CD4-positive, alpha-beta T cell treated with Interleukin-10 for 1 hour (primary cell): Measurements from ENCODE around the gene BCAP31.
"Not testable (repeated sequence)": the region's sequence is repeated elsewhere in the genome, so short reads cannot be mapped to it uniquely, and the experiment has no call there.

Experiments used
- DNase-seq: peaks from one replicate; pipeline ENCODE4 v3.0.0-alpha.2; 2020

Gene BCAP31

DNA sequence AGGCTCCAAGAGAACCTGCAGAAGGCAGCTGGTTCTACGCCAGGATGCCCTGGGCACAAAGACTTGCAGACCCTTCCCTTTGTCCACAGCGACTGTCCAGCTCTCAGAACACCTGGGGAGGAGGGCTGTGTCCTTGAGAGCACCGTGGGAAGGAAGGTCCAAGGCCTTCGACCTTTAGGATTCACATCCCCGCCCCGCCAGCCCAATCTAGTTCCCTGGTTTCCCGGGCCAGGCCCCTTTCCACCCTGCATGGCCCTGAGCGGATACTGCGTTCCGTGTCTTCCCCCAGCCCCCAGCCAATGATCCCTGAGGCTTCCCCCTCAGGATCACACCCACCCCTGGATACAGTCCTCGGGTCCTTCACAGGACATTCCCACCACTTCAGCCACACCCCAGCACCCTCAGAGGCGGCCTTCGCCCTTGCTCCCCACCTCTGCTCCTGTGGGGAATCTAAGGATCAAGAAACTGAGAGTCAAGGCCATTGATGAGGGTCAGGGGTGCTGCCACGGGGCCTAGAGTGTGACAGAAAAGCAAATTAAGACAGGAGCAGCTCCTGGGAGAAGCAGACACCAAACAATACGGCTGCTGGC, 9.6 kb upstream of the BCAP31 start:
- DNase-seq: no peak

DNA sequence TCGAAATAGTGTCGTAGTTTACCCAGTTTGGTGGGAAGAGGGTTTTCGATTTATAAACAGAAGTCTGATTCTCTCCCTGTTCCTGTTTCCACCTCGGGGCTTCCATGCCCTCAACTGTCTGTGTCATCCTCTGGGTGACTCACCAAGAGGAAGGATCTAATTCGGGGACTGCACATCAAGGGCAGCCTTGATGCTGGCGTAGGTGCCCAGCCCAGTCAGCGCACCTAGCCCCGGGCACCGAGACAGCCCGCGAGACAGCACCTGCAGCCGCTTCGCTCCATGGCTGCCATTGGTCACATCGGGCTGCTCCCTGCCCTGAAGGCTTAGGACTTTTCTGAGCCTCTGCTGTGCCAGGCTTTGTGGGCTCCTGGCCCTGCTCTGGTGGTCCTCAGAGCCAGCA, 8.2 kb upstream of the BCAP31 start:
- DNase-seq: no peak

DNA sequence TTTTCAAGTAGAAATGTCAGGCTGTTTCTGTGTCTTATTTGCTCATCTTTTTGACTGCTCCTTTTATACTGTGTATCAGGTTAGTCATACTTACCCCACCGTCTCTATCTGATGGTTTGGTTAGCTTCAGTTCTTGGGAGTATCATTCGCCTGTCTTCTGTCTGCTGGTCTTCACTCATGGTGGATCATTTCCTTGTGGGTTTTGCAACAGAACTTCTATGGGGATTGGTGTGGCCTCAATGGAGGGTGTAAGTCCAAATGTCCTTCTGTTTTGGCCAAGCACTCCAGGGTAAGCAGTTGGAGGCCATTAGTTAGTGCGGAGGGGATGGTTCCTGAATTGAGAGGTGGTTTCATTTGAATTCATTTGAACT, 7.6 kb upstream of the BCAP31 start:
- no peak for DNase-seq

DNA sequence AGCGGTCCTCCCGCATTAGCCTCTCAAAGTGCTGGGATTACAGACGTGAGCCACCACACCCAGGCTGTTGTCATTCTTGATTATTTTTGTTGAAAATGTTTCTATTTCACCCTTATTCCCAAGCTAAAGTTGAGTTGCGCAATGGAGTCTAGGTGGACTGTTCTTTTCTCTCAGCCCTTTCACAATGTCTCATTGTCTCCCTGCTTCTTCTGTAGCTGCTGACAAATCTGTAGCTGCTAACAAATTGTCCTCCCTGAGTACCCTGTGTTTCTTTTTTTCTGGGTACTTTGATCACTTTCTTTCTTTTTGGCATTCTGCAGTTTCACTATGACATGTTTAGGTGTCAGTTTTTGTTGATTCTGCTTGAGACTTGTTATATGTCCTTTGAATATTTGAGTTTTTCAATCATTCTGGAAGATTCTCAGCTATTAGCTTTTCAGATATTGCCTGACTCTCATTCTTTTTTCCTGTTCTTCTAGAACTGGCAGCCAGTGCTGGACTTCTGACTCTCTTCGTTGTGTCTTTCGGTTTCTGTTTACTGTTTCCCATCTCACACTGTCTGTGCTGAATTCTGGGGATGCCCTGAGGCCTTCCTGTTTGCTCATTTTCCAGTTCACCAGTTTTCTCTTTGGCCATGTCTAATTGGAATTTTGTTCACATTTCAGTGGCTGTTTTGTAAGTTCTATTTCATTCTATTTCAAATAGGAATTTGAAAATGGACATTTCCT, 7.1 kb upstream of the BCAP31 start:
- DNase-seq: no peak

DNA sequence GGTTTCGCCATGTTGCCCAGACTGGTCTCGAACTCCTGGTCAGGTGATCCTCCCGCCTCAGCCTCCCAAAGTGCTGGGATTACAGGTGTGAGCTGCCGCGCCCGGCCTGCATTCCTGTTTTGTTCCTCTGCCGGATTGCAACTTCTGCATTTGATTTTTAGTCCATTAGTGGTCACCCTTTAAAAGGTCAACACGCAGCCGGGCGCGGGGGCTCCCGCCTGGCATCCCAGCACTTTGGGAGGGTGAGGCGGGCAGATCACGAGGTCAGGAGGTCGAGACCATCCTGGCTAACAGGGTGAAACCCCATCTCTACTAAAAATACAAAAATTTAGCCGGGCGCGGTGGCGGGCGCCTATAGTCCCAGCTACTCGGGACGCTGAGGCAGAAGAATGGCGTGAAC, 5.9 kb upstream of the BCAP31 start:
- not testable (repeated sequence) for DNase-seq

DNA sequence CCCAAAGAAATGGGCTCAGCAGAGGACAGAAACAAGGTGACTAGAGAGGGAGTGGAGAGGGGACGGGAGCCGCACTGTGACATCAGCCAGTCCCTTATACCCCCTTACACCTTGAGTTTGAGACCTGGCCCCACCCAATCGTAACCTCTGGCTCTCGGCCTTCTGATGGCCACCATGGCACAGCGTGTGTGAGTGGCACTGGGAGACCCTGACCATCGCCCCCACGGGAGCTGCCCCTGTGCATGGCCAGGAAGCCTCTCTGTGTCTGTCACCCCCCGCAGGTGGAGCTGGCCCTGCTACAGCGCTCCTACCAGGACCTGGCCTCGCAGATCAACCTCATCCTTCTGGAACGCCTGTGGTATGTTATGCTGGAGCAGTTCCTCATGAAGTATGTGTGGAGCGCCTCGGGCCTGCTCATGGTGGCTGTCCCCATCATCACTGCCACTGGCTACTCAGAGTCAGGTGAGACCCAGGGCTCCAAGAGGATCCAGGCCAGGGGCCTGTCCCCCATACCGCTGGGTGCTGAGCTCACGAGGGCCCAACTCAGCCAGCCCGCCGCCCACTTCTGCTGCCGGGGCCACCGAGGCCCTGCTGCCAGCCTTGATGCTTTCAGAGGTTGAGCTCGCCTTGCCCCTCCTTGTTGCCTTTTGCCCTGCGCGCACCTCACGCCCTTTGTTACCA, 4.9 kb upstream of the BCAP31 start:
- DNase-seq: no peak

DNA sequence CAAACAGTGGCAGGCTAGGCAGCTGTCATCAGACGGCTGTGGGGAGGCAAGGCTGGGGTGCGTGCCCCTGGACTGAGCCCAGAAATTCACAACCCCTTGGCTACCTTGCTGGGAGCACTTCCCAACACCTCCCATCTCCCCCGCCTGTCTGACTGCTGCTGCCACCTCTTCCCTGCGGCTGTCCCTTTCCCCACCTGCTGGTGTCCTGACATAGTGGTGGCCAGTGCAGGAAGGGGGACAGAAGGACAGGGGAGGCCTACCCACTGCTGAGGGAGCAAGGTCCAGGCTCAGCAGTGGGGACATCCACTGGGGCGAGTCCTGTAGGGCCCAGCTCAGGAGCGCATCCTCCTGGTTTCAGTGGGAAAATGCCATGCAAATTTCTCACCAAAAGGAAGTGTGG, 3.9 kb upstream of the BCAP31 start:
- no peak for DNase-seq

DNA sequence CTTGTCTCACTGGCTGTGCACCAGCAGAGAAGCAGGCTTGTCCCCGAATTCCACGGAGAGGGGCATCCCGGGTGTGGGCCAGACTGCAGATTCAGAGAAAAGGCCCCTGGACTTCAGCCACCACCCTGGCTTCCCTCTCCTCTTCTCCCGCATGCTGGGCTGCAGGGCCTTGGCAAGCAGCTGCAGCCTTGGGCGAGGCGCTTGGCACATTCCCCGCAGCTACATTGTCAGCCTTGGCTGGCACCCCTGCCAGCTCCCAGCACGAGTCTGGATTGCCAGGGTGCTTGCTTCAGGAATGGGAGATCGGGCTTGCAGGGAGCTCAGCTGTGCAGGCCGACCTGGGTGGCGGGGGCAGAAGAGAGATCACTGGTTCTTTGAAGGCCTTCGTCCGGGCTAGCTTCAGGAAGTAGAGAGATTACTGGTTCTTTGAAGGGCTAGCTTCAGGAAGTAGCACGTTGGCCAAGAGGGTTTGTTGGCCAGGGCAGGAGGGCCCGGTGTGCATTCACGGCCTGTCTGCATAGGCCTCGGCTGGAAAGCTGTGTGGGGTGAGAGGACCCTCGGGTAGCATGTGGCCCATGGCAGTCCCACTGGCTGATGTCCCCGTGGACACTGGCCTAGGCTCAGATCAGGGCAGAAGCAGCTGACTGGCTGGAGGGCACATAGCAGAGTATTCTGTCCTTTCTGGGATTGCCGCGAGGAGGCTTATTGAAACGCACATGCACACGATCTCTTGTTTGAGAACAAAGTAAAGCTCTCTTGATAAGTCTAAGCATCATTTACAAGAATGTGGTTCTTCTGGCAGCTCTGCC, 3.1 kb upstream of the BCAP31 start:
- DNase-seq: no peak

DNA sequence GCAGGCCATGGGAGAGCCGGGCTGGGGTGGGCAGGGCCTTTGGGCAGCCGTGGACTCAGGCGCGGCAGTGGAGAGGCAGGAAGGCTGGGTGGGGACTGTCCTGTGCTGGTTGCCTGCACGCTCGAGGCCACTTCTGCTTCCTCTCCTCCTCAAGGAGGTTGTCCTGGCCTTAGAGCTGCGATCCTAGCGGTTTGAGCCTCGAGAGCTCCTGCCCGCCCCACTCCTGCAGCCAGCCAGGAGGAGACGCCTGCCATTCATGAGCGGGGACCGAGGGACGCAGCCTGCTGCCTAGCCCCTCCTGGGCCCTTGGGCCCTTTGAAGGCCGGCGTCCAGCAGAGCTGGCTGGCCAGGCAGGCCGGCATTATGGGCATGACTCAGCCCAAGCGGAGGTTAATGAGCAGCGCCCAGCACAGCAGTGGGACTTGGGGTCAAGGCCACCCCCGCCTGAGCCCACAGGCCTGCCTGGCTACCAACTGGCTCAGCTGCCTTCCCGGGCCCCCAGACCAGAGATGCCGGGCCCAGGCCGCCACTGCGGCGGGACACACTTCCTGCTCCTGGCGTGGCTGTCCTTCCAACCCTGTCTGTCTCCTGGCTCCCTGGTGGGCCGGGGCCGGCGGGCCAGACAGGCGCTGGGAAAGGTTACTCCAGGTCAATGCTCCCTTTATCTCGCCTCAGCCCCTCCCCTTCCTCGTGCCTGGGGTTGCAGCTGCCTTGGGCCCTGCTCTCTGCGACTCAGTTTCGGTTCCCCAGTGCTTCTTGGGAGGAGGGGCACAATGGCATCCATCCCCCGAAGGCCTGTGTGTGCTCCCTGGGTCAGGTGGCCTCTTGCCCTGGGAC, 2.3 kb upstream of the BCAP31 start:
- DNase-seq: peak; percentile 59

DNA sequence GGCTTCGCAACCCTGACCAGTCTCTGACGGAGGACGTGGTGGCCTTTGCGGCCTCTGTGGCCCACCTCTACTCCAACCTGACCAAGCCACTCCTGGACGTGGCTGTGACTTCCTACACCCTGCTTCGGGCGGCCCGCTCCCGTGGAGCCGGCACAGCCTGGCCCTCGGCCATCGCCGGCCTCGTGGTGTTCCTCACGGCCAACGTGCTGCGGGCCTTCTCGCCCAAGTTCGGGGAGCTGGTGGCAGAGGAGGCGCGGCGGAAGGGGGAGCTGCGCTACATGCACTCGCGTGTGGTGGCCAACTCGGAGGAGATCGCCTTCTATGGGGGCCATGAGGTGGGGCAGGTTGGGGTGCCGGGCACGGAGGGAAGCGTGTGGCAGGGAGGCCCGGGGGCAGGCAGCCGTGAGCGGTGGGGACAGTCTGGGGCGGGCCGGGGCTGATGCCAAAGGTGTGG, 1.7 kb upstream of the BCAP31 start:
- DNase-seq: no peak

DNA sequence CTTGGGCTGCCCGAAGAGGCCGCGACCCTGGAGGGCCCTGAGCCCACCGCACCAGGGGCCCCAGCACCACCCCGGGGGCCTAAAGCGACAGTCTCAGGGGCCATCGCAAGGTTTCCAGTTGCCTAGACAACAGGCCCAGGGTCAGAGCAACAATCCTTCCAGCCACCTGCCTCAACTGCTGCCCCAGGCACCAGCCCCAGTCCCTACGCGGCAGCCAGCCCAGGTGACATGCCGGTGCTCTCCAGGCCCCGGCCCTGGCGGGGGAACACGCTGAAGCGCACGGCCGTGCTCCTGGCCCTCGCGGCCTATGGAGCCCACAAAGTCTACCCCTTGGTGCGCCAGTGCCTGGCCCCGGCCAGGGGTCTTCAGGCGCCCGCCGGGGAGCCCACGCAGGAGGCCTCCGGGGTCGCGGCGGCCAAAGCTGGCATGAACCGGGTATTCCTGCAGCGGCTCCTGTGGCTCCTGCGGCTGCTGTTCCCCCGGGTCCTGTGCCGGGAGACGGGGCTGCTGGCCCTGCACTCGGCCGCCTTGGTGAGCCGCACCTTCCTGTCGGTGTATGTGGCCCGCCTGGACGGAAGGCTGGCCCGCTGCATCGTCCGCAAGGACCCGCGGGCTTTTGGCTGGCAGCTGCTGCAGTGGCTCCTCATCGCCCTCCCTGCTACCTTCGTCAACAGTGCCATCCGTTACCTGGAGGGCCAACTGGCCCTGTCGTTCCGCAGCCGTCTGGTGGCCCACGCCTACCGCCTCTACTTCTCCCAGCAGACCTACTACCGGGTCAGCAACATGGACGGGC, 1.0 kb upstream of the BCAP31 start:
- DNase-seq: no peak

DNA sequence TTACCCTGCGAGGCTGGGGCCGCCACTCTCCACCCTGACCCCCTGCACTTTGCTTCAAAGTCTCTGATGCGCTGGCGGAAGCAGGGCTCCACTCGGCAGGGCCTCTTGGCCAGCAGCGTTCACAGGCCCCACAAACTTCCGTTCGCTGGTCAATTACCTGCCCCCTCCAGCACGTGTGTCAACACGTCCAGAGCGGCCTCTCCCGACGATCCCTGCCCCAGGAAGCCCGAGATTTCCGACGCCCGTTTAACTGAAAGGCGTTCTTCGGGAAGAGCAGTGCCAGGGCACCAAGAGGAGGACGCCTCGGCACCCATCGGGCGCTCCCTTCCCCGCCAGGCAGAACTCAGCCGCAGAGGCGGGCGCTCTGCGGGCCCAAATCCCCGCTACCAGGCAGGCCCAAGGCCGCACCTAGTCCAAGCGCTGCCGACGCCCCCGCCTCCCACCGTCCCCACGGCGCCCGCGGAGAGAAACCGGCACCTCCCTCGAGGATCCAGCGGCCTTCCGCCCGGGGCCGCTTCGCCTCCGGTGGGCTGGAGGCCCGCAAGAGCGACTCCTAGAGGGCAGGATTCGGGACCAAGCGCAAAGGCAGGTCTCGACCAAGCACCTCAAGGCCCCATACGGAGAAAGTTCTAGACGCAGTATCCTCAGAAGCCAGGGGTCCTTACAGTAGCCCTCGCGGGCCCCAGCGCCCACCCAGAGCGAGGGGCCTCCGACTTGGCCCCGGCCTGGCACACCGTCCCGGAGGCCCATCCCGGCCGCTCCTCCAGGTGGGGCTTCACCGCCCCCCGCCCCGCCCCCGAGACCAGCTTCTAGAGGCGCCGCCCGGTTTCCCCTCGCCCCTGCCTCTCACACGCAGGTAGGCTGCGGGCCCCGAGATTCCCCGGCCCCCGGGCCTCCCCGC, 586 bp downstream of the BCAP31 start:
- peak; percentile 53 for DNase-seq

DNA sequence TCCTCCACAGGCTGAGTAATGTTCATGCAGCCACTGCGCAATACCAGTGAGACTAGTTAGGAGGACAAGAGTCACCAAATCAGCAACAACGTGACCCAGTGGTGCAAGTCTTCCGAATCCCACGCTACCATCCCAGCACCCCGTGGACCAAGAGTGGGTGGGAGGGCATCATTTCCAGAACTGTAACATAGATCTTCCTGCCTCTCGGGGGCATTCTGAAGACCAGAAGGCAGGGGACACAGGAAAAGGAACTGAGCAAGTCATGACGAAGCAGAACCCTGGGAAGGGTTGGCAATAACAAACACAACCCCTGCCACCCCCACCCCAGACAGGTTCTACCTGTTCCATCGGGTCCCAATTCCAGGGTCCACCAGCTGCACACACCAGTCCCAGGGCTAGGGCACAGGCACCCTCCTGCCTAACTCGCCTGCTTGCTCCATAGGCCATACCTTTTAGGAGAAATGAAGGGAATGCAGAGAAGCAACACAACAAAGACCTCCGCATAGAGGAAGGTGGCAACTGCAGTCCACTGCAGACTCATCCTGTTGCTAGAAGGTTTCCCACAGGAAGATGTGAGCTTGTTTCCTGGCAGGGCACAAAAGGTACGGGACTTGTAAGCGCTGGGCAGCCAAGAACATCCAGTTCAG, 1.4 kb downstream of the BCAP31 start:
- no peak for DNase-seq

DNA sequence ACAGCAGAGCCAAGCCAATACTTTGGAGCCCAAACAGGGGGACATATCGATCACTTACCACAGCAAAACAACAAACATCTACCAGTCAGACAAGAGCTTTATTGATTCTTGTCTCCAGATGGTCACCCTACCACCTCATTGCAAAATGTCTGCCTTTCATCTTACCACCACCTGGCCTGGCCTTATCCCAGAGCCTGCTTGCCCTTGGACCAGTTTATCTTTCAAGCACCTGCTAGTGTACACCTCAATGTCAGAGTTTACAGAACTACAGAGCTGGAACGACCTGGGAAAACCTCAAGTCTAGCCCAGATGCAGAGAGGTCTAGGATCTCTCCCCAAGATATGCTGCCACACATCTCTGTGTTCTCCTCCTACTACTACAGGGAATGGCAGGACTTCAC, 4.5 kb downstream of the BCAP31 start:
- DNase-seq: no peak

DNA sequence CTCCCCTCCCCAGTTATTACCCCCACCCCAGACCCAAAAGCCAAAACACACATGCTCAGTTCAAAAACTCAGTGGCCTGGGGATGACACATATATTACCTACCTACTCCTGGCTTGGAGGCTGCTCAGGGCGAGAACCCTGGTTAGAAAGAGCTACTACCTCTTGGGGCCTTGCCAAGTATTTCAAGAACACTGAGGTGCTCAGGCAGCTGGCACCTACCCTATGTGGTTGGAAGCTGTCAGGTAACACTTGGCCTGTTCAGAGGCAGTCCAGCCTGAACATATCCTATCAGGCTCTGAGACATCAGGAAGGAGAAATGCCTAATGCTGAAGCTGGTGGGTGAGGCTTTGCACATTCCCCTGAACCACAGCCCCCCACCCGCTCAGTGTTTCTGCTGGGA, 4.9 kb downstream of the BCAP31 start:
- DNase-seq: no peak

DNA sequence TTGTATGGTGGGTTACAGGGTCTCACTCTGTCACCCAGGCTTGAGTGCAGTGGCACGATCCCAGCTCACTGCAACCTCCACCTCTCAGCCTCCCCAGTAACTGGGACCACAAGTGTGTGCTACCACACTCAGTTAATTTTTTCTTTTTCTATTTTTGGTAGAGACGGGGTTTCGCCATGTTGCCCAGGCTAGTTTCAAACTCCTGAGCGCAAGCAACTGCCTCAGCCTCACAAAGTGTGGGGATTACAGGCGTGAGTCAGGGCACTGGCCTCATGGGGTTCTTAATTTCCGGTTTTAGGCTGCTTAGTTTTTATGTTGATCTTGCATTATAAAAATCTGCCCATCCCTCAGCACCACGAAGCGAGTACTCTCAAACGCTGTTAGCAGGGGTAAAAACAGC, 6.7 kb downstream of the BCAP31 start:
- DNase-seq: no peak

DNA sequence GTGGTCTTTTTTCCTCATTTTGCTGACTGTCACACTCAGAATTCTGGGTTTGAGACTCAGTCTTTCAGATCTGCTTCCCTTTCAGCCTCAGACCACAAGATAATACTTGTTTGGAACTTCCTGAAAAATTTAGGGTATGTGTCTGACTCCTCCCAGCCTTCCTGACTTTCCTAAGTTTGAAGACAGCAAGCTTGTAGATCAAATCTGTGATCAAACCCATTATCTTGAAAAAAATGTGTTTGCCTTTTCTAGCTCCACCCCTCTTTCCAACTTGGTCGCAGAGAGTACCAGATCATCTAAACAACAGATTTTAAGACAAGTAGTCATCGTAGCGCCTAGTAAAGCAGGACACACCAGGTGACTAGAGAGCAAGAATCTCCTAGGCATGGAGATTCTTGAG, 9.9 kb downstream of the BCAP31 start:
- no peak for DNase-seq

DNA sequence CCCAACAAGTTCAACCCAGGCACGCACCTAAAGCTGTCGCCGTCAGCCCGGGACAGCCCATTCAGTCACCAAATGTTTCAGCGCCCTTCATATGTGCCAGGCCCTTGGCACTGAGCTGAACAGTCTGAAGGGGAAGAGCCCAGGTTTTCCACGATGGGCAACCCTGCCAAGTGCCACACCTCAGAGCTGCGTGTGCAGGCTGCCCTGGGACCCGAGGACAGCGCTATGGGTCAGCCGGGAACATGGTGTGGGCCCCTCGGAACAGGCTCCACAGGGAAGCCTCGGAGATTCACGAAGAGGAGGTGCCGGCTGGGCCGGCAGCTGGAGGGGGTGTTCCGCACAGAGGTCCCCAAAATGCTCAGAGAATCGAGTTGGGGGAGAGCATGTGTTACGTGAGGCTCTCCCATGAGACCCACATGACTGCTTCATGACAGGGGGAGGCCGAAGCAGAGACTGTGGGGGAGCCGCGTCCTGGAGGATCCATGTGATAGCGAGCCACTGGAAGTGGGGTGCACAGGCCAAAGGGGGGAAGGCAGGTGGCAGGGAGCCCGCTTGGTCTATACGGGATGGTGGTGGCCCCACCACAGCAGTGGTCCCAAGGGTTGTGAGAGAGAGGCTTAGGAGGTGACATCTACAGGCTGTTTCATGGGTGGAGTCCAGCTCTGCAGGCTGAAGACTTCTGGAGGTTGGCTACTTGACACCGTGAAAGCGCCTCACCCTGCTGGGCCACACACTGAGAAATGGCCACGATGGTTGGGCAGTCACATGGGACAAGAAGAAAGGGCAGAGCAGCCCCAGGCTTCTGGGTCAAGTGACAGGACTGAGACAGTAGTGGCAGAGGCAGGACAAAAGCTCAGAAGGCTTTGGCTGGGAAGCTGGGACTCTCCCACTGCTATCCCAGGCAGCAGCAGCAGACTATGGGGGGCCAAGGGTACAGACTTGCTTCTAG, 14.2 kb downstream of the BCAP31 start:
- DNase-seq: no peak

DNA sequence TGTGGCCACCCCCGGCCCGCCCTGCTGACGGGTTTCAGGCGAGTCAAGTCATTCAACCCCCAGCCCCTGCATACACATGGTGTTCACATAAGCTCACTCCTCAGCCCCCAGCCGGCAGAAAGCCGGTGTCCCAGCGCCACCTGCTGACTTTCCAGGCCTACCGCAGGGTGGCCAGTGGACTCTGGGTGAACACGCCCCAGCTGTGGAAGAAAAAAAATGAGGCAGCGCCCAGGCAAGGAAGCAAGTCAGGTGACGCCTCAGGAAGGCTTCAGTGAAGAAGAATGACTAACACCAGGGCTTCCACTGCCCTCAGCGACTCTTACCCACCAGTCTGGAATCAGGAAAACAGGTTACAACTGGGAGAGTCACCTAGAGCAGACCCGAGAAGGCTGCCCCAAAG, 15.8 kb downstream of the BCAP31 start:
- DNase-seq: peak; percentile 46
